Measurements from ENCODE around the gene ITGA8. TPM values are rescaled to one million over a fixed set of nuclear protein-coding genes. Genes with fewer than 3 reads are reported as not detected.

ITGA8 gene
- total and polyA plus RNA-seq, 2 of the 13 experiments (the other 11 are each of a cell fraction or from before 2014, with no cell fraction given), result not detected

GRCh38 chr10:15518250-15518649 lies 201.5 kb downstream of the ITGA8 start:
- intact Hi-C loops (cut with micrococcal nuclease; ENCODE audit: unreplicated experiment), result no loop called here
- in situ Hi-C loops (cut with HindIII; ENCODE audit: extremely low pct_ligation_motif_present, low pct_unique_long_range_greater_than_20kb), result no loop called here
- no peak overlapping the region for H3K4me3 ChIP-seq (replicated peaks in 1 of 3; ENCODE audit: insufficient read depth in 1 of 3, low read depth in 2 of 3, low read length in 3 of 3)
- H3K27me3 ChIP-seq (ENCODE audit: control insufficient read depth in 1 of 2, insufficient read depth in 2 of 2, low read length in 2 of 2), result peaks cover 0 to 10% of the 10 kb centered on the region in 2 experiments; a peak in 2 of 5 replicates
- ChIA-PET CTCF (ENCODE audit: low intra/inter-chr PET ratio, low total read pairs) (no interaction called here), POLR2A (no interaction called here)
- no TSS peak for BruUV-seq (replicated peaks)
- no peaks in the 10 kb centered on the region for H3K79me2 ChIP-seq (ENCODE audit: insufficient read depth, low read length)
- DNase-seq (ENCODE audit: low spot score) (no peak), ATAC-seq (no peak), FAIRE-seq (no peak)
- no peak overlapping the region for H2AFZ ChIP-seq (ENCODE audit: low read length)
- no peaks in the 10 kb centered on the region for H3K4me1 ChIP-seq (ENCODE audit: insufficient read depth, low read length)
- no peak overlapping the region for H3K27ac ChIP-seq (ENCODE audit: extremely low read length, insufficient read depth, low read length)
- no peaks in the 10 kb centered on the region for H3K36me3 ChIP-seq (replicated peaks in 1 of 2; ENCODE audit: control insufficient read depth in 1 of 2, insufficient read depth in 2 of 2, low read length in 2 of 2)
- 24% methylated on average over 4 of the region's 4 CpGs for WGBS (ENCODE audit: low lambda C conversion rate)
- TF ChIP-seq, protein P1, sequence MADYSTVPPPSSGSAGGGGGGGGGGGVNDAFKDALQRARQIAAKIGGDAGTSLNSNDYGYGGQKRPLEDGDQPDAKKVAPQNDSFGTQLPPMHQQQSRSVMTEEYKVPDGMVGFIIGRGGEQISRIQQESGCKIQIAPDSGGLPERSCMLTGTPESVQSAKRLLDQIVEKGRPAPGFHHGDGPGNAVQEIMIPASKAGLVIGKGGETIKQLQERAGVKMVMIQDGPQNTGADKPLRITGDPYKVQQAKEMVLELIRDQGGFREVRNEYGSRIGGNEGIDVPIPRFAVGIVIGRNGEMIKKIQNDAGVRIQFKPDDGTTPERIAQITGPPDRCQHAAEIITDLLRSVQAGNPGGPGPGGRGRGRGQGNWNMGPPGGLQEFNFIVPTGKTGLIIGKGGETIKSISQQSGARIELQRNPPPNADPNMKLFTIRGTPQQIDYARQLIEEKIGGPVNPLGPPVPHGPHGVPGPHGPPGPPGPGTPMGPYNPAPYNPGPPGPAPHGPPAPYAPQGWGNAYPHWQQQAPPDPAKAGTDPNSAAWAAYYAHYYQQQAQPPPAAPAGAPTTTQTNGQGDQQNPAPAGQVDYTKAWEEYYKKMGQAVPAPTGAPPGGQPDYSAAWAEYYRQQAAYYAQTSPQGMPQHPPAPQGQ (CRISPR knock-in tag; IDR thresholded peaks at IDR 0.05; ENCODE audit: borderline replicate concordance), result no peak
- TF ChIP-seq ZNF563 (CRISPR knock-in tag; IDR thresholded peaks at IDR 0.05), result no peak
- TF ChIP-seq CSRNP2 (CRISPR knock-in tag; conservative IDR thresholded peaks at IDR 0.05; ENCODE audit: low read depth), result no peak
- TF ChIP-seq, protein P2, sequence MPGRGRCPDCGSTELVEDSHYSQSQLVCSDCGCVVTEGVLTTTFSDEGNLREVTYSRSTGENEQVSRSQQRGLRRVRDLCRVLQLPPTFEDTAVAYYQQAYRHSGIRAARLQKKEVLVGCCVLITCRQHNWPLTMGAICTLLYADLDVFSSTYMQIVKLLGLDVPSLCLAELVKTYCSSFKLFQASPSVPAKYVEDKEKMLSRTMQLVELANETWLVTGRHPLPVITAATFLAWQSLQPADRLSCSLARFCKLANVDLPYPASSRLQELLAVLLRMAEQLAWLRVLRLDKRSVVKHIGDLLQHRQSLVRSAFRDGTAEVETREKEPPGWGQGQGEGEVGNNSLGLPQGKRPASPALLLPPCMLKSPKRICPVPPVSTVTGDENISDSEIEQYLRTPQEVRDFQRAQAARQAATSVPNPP (CRISPR knock-in tag; IDR thresholded peaks at IDR 0.05), result no peak
- TF ChIP-seq TOE1 (CRISPR knock-in tag; IDR thresholded peaks at IDR 0.05), result no peak
- TF ChIP-seq ZNF644 (CRISPR knock-in tag; IDR thresholded peaks at IDR 0.05; ENCODE audit: low read depth), result no peak
- no peak for TF ChIP-seq IRF1 (CRISPR knock-in tag; IDR thresholded peaks at IDR 0.05; ENCODE audit: low read depth)
- no peaks in the 10 kb centered on the region for H4K20me1 ChIP-seq (ENCODE audit: insufficient read depth, low read length)
- H3K4me2 ChIP-seq (ENCODE audit: low read depth, low read length), result no peak overlapping the region
- no peaks in the 10 kb centered on the region for H3K9me3 ChIP-seq (ENCODE audit: low read length)
- H3K9ac ChIP-seq (ENCODE audit: insufficient read depth, low read depth, low read length), result no peak overlapping the region

Measured in HepG2 (cell line).